ENCODE measurements around the gene PTPRN2. TPM values are rescaled to one million over a fixed set of nuclear protein-coding genes. Genes with fewer than 3 reads are reported as not detected.

PTPRN2 gene
- total and polyA plus RNA-seq, 2 of the 8 experiments (the other 6 are each of a cell fraction or from before 2014, with no cell fraction given), result 2.6 to 4.5 TPM

DNA sequence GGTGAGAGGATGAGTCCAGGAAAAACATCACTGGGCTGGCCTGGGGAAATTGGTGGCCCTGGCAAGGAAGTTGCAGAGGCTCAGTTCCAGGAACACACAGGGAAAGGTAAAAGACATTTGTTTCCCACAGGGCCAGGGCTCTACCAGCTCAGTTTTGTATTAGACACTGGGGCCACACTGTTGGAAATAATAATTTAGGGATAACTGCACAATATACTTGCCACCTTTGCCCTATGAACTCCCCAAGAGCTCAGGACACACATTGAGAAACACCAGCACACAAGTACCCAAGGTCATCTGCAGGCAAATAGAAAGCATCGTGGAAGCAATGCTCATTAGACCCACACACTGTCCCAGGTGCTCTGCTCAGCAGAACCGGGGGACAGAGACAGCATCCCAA lies 617.6 kb downstream of the PTPRN2 start:
- H3K4me1 ChIP-seq (replicated peaks in 1 of 4; ENCODE audit: control insufficient read depth in 3 of 4, insufficient read depth in 4 of 4, low read length in 3 of 4), result no peaks in the 10 kb centered on the region
- no peaks in the 10 kb centered on the region for H3K79me2 ChIP-seq (ENCODE audit: control insufficient read depth in 1 of 2, insufficient read depth in 2 of 2, low read length in 2 of 2)
- peaks cover 49 to 62% of the 10 kb centered on the region in 2 experiments for H3K9me3 ChIP-seq (ENCODE audit: insufficient read depth in 2 of 2, low read depth in 1 of 2, low read length in 1 of 2)
- no peaks in the 10 kb centered on the region for H3K27me3 ChIP-seq (replicated peaks in 1 of 4; ENCODE audit: control insufficient read depth in 3 of 4, extremely low read depth in 1 of 4, insufficient read depth in 3 of 4, low read length in 3 of 4)
- H3K4ac ChIP-seq (replicated peaks; ENCODE audit: insufficient read length, low read depth, low read length), result no peak overlapping the region
- no peak overlapping the region for H3K9ac ChIP-seq (replicated peaks in 1 of 4; ENCODE audit: extremely low read depth in 1 of 4, low read depth in 3 of 4, low read length in 3 of 4)
- H3K14ac ChIP-seq (ENCODE audit: insufficient read length), result no peak overlapping the region
- H3K4me3 ChIP-seq (ENCODE audit: extremely low read depth in 1 of 4, insufficient read depth in 2 of 4, low read depth in 3 of 4, low read length in 4 of 4), result no peak overlapping the region
- H3K56ac ChIP-seq (replicated peaks; ENCODE audit: insufficient read length, low read depth, low read length), result no peak overlapping the region
- H4K91ac ChIP-seq (replicated peaks; ENCODE audit: insufficient read length, low read length), result no peak overlapping the region
- no peak overlapping the region for H2BK20ac ChIP-seq (ENCODE audit: low read length)
- H3K27ac ChIP-seq (ENCODE audit: low read depth, low read length), result no peak overlapping the region
- POLR2A ChIA-PET (ENCODE audit: partially characterized antibody), result no interaction called here
- H3K23me2 ChIP-seq (ENCODE audit: low read depth, low read length), result peaks cover 9% of the 10 kb centered on the region
- H2BK5ac ChIP-seq (ENCODE audit: low read depth, low read length), result no peak overlapping the region
- no peak overlapping the region for H2AFZ ChIP-seq (ENCODE audit: low read length)
- H2BK120ac ChIP-seq (replicated peaks; ENCODE audit: low read depth, low read length), result no peak overlapping the region
- H4K8ac ChIP-seq (ENCODE audit: extremely low read depth, insufficient read depth, low read length), result no peak overlapping the region
- H3K23ac ChIP-seq (ENCODE audit: insufficient read length), result no peak overlapping the region
- FAIRE-seq (no peak), DNase-seq (ENCODE audit: low read depth in 1 of 2, low spot score in 2 of 2) (no peak)
- H2AK5ac ChIP-seq (ENCODE audit: low read depth, low read length), result no peak overlapping the region
- no peaks in the 10 kb centered on the region for H4K20me1 ChIP-seq (replicated peaks in 1 of 2; ENCODE audit: control insufficient read depth in 1 of 2, insufficient read depth in 2 of 2, low read length in 2 of 2)
- 92% methylated on average over 2 of the region's 2 CpGs; no CpG with 5 or more reads in 1 of the 2 experiments for WGBS, 2 experiments (ENCODE audit: extremely low coverage in 1 of 2, insufficient coverage in 1 of 2, insufficient read length in 1 of 2, insufficient replicate concordance in 2 of 2, low coverage in 1 of 2, low lambda C conversion rate in 2 of 2, missing lambda C conversion rate in 1 of 2)
- H3K79me1 ChIP-seq (ENCODE audit: low read depth, low read length), result no peaks in the 10 kb centered on the region
- H2BK12ac ChIP-seq (ENCODE audit: low read depth, low read length), result no peak overlapping the region
- H3K4me2 ChIP-seq (ENCODE audit: insufficient read depth in 1 of 2, low read depth in 2 of 2, low read length in 2 of 2), result no peak overlapping the region
- H2BK15ac ChIP-seq (ENCODE audit: low read length), result no peak overlapping the region
- no peaks in the 10 kb centered on the region for H3K36me3 ChIP-seq (ENCODE audit: control insufficient read depth in 2 of 4, insufficient read depth in 4 of 4, low read length in 3 of 4)
- CTCF ChIA-PET (ENCODE audit: partially characterized antibody), result interaction anchor here (0.8 kb wide), 1 partner anchor 93 kb away, joined by 3 read pairs; no protein-coding TSS in a partner anchor
- H3K18ac ChIP-seq (ENCODE audit: extremely low read depth, low read length), result no peak overlapping the region
- no peak overlapping the region for H4K5ac ChIP-seq (ENCODE audit: insufficient read length, low read depth, low read length)
- no peak for TF ChIP-seq PHF8 (conservative IDR thresholded peaks at IDR 0.05; ENCODE audit: low read depth, low read length)
- TF ChIP-seq KDM5A (IDR thresholded peaks at IDR 0.05; ENCODE audit: low read length), result no peak
- TF ChIP-seq RNF2 (IDR thresholded peaks at IDR 0.05; ENCODE audit: borderline replicate concordance, low read depth, low read length, missing control alignments, poor library complexity, severe bottlenecking), result no peak
- no peak for TF ChIP-seq SP1 (IDR thresholded peaks at IDR 0.05; ENCODE audit: low read depth, low read length)
- no peak for TF ChIP-seq TCF12 (IDR thresholded peaks at IDR 0.05; ENCODE audit: low read depth, low read length)
- no peak for TF ChIP-seq JUND (IDR thresholded peaks at IDR 0.05; ENCODE audit: low read length)
- no peak for TF ChIP-seq SIRT6 (IDR thresholded peaks at IDR 0.05; ENCODE audit: low read length)
- TF ChIP-seq, protein P1, sequence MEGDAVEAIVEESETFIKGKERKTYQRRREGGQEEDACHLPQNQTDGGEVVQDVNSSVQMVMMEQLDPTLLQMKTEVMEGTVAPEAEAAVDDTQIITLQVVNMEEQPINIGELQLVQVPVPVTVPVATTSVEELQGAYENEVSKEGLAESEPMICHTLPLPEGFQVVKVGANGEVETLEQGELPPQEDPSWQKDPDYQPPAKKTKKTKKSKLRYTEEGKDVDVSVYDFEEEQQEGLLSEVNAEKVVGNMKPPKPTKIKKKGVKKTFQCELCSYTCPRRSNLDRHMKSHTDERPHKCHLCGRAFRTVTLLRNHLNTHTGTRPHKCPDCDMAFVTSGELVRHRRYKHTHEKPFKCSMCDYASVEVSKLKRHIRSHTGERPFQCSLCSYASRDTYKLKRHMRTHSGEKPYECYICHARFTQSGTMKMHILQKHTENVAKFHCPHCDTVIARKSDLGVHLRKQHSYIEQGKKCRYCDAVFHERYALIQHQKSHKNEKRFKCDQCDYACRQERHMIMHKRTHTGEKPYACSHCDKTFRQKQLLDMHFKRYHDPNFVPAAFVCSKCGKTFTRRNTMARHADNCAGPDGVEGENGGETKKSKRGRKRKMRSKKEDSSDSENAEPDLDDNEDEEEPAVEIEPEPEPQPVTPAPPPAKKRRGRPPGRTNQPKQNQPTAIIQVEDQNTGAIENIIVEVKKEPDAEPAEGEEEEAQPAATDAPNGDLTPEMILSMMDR (IDR thresholded peaks at IDR 0.05; ENCODE audit: control extremely low read depth in 1 of 3, insufficient read depth in 1 of 3, low read depth in 1 of 3, low read length in 3 of 3), result no peak
- TF ChIP-seq SIN3A (conservative IDR thresholded peaks at IDR 0.05 in 1 of 2, IDR thresholded peaks at IDR 0.05 in 1 of 2; ENCODE audit: low read depth in 1 of 2, low read length in 2 of 2), result no peak
- no peak for TF ChIP-seq BRCA1 (IDR thresholded peaks at IDR 0.05; ENCODE audit: low read depth, low read length)
- TF ChIP-seq GABPA (IDR thresholded peaks at IDR 0.05; ENCODE audit: borderline replicate concordance, insufficient read depth, low read length), result no peak

Data from H1 (cell line).